GM13977 (cell line): Measurements from ENCODE around the gene BCAS1.

ENCODE experiments used
- DNase-seq: peaks from one replicate; pipeline ENCODE4 v3.0.0; 2012; ENCODE audit warnings: low spot score
- in situ Hi-C: fragments of 300-500 bp; cut with MboI; formaldehyde crosslinking; loops from one replicate; pipeline ENCODE4 v1.12.0; 2022; ENCODE audit warnings: low sequenced_read_pairs, low pct_unique_long_range_greater_than_20kb, mixed read lengths, inconsistent platforms; ENCODE audit not compliant: unreplicated experiment
- TF ChIP-seq, protein P1 (sequence below): IDR thresholded peaks from 2 replicates; pipeline ENCODE4 v1.5.1; 2012; ENCODE audit warnings: mild to moderate bottlenecking, control low read depth; ENCODE audit not compliant: insufficient read depth; ENCODE audit errors: extremely low read depth, missing control alignments

The BCAS1 gene

DNA sequence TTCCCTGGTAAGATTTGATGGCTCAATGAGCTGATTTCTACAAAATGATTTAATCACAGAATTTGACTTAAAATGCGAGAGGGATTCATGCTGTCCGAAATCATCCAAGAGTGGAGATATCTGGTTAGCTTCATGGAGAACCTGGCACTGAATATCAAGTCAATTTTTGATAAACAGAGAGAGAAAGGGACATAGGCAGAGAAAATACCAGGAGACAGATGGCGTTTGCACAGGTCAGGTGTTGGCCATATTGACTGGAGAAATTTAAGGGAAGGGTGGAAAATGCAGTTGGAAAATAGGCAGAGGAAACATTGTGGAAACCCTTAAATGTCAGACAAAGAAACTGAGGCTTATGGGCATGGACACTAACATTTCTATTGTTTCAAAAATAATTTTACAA lies 47.0 kb downstream of the BCAS1 start:
- no peak for DNase-seq
- in situ Hi-C loops, result no loop called here
- TF ChIP-seq, protein P1, sequence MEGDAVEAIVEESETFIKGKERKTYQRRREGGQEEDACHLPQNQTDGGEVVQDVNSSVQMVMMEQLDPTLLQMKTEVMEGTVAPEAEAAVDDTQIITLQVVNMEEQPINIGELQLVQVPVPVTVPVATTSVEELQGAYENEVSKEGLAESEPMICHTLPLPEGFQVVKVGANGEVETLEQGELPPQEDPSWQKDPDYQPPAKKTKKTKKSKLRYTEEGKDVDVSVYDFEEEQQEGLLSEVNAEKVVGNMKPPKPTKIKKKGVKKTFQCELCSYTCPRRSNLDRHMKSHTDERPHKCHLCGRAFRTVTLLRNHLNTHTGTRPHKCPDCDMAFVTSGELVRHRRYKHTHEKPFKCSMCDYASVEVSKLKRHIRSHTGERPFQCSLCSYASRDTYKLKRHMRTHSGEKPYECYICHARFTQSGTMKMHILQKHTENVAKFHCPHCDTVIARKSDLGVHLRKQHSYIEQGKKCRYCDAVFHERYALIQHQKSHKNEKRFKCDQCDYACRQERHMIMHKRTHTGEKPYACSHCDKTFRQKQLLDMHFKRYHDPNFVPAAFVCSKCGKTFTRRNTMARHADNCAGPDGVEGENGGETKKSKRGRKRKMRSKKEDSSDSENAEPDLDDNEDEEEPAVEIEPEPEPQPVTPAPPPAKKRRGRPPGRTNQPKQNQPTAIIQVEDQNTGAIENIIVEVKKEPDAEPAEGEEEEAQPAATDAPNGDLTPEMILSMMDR, result no peak

- in situ Hi-C loops, result no loop called here
- TF ChIP-seq, protein P1, result no peak
- no peak for DNase-seq
Measured at GRCh38 chr20:54021446-54022235, 48.8 kb downstream of the BCAS1 start.

DNA sequence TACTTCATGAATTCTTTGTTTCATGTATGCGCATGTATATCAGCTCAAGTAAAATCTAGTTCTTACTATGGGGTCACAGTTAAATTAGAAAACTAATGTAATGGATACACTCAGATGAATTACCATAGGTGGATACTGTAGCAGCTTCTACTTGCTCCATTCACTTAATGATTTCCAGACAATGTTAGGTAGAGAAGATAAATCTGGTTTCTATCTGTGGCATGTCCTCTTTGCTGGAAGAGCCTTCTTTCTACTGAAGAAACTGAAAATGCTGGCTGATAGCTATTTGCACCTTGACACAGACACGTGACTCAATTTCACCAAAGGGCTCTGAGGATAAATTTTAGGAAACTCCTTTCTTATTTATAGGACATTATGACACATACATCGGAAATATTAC lies 49.5 kb downstream of the BCAS1 start:
- in situ Hi-C loops, result no loop called here
- TF ChIP-seq, protein P1, result no peak
- DNase-seq, result no peak

DNA sequence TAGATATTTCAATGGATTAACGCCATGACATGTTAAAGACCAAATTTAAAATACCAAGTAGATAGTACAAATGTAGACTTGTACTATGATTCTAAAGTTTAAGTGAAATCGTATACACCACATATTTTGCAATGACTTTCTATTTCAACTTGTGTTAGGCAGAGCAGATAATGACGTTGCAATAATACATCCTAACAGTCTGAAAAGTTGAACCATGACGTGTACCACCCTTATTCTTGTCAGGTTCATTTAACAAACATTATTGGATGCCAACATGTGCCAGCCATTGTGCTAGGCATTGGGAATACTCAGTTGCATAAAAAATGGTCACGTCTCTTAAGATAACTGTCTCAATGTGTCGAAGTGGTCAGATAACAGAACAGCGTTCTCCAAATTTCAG lies 50.0 kb downstream of the BCAS1 start:
- DNase-seq, result no peak
- TF ChIP-seq, protein P1, result no peak
- in situ Hi-C loops, result no loop called here

GRCh38 chr20:54019585-54019984 lies 50.8 kb downstream of the BCAS1 start:
- DNase-seq, result no peak
- TF ChIP-seq, protein P1, result no peak
- in situ Hi-C loops, result no loop called here

- in situ Hi-C loops, result no loop called here
- TF ChIP-seq, protein P1, result no peak
- DNase-seq, result no peak
Measured at GRCh38 chr20:54019127-54019526, 51.3 kb downstream of the BCAS1 start.
